Small intestine (tissue), 7 donors: ENCODE data around the gene C9. TPM values are rescaled to one million over a fixed set of nuclear protein-coding genes. Genes with fewer than 3 reads are reported as not detected.
"Not testable (repeated sequence)": the region's sequence is repeated elsewhere in the genome, so short reads cannot be mapped to it uniquely, and the experiment has no call there.

Experiments
- DNase-seq, 2 donors: peaks; one replicate each; pipeline versions ENCODE4 v3.0.0 to v3.0.0-alpha.2; 2013
- FAIRE-seq: peaks from 2 replicates; lab custom pipeline; 2012; peaks lifted over from hg19 to GRCh38; lab: Jason Lieb, UNC
- H3K27ac ChIP-seq, 3 donors: one replicate each; pipeline ENCODE4 v1.5.1; 2013; ENCODE audit warnings: low read length in 2 of 3, mild to moderate bottlenecking in 2 of 3, control low read depth in 1 of 3, inconsistent platforms in 1 of 3, low read depth in 1 of 3, moderate library complexity in 1 of 3
- H3K27me3 ChIP-seq, 3 donors: one replicate each; pipeline ENCODE4 v1.6.1; 2013; ENCODE audit warnings: low read length in 3 of 3, inconsistent platforms in 1 of 3; ENCODE audit not compliant: control insufficient read depth in 3 of 3, insufficient read depth in 3 of 3
- H3K36me3 ChIP-seq, 3 donors: one replicate each; pipeline ENCODE4 v1.6.1; 2013; ENCODE audit warnings: low read length in 3 of 3, inconsistent platforms in 1 of 3, low read depth in 1 of 3, mild to moderate bottlenecking in 1 of 3, moderate library complexity in 1 of 3; ENCODE audit not compliant: control insufficient read depth in 3 of 3, insufficient read depth in 2 of 3
- H3K4me1 ChIP-seq, 3 donors: one replicate each; pipeline ENCODE4 v1.6.1; 2013; ENCODE audit warnings: low read length in 2 of 3, inconsistent platforms in 1 of 3, low read depth in 1 of 3, mild to moderate bottlenecking in 1 of 3, moderate library complexity in 1 of 3; ENCODE audit not compliant: control insufficient read depth in 3 of 3, insufficient read depth in 2 of 3
- H3K4me3 ChIP-seq, 3 donors: one replicate each; pipeline ENCODE4 v1.5.1; 2013; ENCODE audit warnings: low read length in 3 of 3, control low read depth in 1 of 3, inconsistent platforms in 1 of 3, low read depth in 1 of 3, mild to moderate bottlenecking in 1 of 3, moderate library complexity in 1 of 3
- H3K9me3 ChIP-seq, 2 donors: one replicate each; pipeline ENCODE4 v1.6.1; 2013; ENCODE audit warnings: low read depth in 1 of 2, low read length in 1 of 2; ENCODE audit not compliant: control insufficient read depth in 2 of 2, insufficient read depth in 1 of 2
- WGBS, 3 donors: extraction: QIAGEN DNeasy Blood & Tissue Kit; methylation state at CpG; one replicate each; pipeline ENCODE4 v1.1.7; 2013; 5-methylcytosine and 5-hydroxymethylcytosine counted together
- polyA plus RNA-seq, 4 donors: library from polyadenylated mRNA; stranded (reverse) in 3 of 4; unstranded in 1 of 4; fragments of 200-250 nt in 3 of 4; fragments of 120-200 nt in 1 of 4; gene quantifications; one replicate each; pipeline versions ENCODE4 v1.2.1 to v1.2.3, GENCODE V29; 2013
- donor health status: healthy with polysubstance abuse.
- donor health status: control.
- donor health status: control.
- donor health status: Bipolar disorder and iron deficiency.
- donor health status: healthy.

Gene C9
- polyA plus RNA-seq, 4 donors = 0.06 TPM; not detected in 3

GRCh38 chr5:39249564-39250274 is 114.6 kb downstream of the C9 start:
- Histone ChIP-seq H3K4me3 (no peak overlapping the region), H3K27ac (no peak overlapping the region), H3K27me3 (no peaks in the 10 kb centered on the region), H3K4me1 (no peaks in the 10 kb centered on the region), H3K36me3 (no peaks in the 10 kb centered on the region), H3K9me3 (no peaks in the 10 kb centered on the region)
- WGBS, 3 donors = 75 to 96% (median 94%) methylated on average over 1 of the region's 1 CpG
- no peak for FAIRE-seq
- DNase-seq = no peak

- no peak for FAIRE-seq
- no peak overlapping the region for H3K4me3 ChIP-seq
- H3K9me3 ChIP-seq = no peaks in the 10 kb centered on the region
- WGBS, 3 donors = 85 to 88% (median 88%) methylated on average over 1 of the region's 1 CpG
- no peaks in the 10 kb centered on the region for H3K27me3 ChIP-seq
- no peak overlapping the region for H3K27ac ChIP-seq
- DNase-seq = no peak
- H3K4me1 ChIP-seq = no peaks in the 10 kb centered on the region
- no peaks in the 10 kb centered on the region for H3K36me3 ChIP-seq
Measured at GRCh38 chr5:39249069-39249468, 115.2 kb downstream of the C9 start.

GRCh38 chr5:39240750-39241149 is 123.5 kb downstream of the C9 start:
- H3K4me1 ChIP-seq = no peaks in the 10 kb centered on the region
- FAIRE-seq (no peak), DNase-seq (no peak)
- H3K36me3 ChIP-seq = no peaks in the 10 kb centered on the region
- 84 to 91% (median 90%) methylated on average over 1 of the region's 1 CpG for WGBS, 3 donors
- no peak overlapping the region for H3K27ac ChIP-seq
- no peak overlapping the region for H3K4me3 ChIP-seq
- H3K9me3 ChIP-seq = peaks cover 0 to 4% of the 10 kb centered on the region in 2 donors
- no peaks in the 10 kb centered on the region for H3K27me3 ChIP-seq

GRCh38 chr5:39238366-39239105 is 125.8 kb downstream of the C9 start:
- no peaks in the 10 kb centered on the region for H3K27me3 ChIP-seq
- no peaks in the 10 kb centered on the region for H3K4me1 ChIP-seq
- H3K36me3 ChIP-seq = no peaks in the 10 kb centered on the region
- peaks cover 0 to 4% of the 10 kb centered on the region in 2 donors for H3K9me3 ChIP-seq
- FAIRE-seq (no peak), DNase-seq (no peak)
- H3K27ac ChIP-seq = no peak overlapping the region
- no peak overlapping the region for H3K4me3 ChIP-seq
- WGBS, 3 donors = 36 to 48% (median 42%) methylated on average over 3 of the region's 3 CpGs

- DNase-seq (no peak), FAIRE-seq (no peak)
- Histone ChIP-seq H3K36me3 (no peaks in the 10 kb centered on the region), H3K4me1 (no peaks in the 10 kb centered on the region), H3K4me3 (no peak overlapping the region), H3K27me3 (no peaks in the 10 kb centered on the region), H3K9me3 (peaks cover 0 to 4% of the 10 kb centered on the region in 2 donors), H3K27ac (no peak overlapping the region)
- WGBS, 3 donors = 84 to 89% (median 86%) methylated on average over 1 of the region's 1 CpG
Measured at GRCh38 chr5:39236718-39237117, 127.6 kb downstream of the C9 start.

GRCh38 chr5:39235648-39236047 is 128.6 kb downstream of the C9 start:
- FAIRE-seq = no peak

GRCh38 chr5:39234494-39234893 is 129.8 kb downstream of the C9 start:
- not testable (repeated sequence) for H3K36me3 ChIP-seq, FAIRE-seq, DNase-seq, H3K9me3 ChIP-seq, H3K4me1 ChIP-seq, H3K4me3 ChIP-seq, H3K27me3 ChIP-seq, H3K27ac ChIP-seq
- 46 to 90% (median 73%) methylated on average over 1 of the region's 1 CpG for WGBS, 3 donors

More at GRCh38 chr5:39235648-39236047, 128.6 kb downstream of the C9 start:
- DNase-seq = no peak
- WGBS, 3 donors = 48 to 59% (median 51%) methylated on average over 3 of the region's 3 CpGs
- H3K27ac ChIP-seq = no peak overlapping the region
- H3K9me3 ChIP-seq = no peaks in the 10 kb centered on the region
- H3K36me3 ChIP-seq = no peaks in the 10 kb centered on the region
- no peak overlapping the region for H3K4me3 ChIP-seq
- no peaks in the 10 kb centered on the region for H3K4me1 ChIP-seq
- no peaks in the 10 kb centered on the region for H3K27me3 ChIP-seq
